ENCODE measurements around the gene ZBTB47.

GRCh38 chr3:42688487-42689420, 35.3 kb downstream of the ZBTB47 start:
- TF ChIP-seq CTCF (IDR thresholded peaks at IDR 0.05; ENCODE audit: low read depth, low read length) (no peak), EZH2phosphoT487 (IDR thresholded peaks at IDR 0.05; ENCODE audit: low read depth) (no peak)

All from OCI-LY3 (cell line).